GM23248 (cell line): Measurements from ENCODE around the gene TTR.

Experiments
- EZH2 ChIP-seq: fragments of 200-600 bp; sonication (generic); IDR thresholded peaks from 2 replicates; pipeline ENCODE4 v1.6.1; 2018; ENCODE audit warnings: antibody characterized with exemption, mild to moderate bottlenecking; ENCODE audit not compliant: insufficient read depth, poor library complexity, severe bottlenecking
- EZH2phosphoT487 ChIP-seq: fragments of 200-600 bp; sonication (generic); IDR thresholded peaks from 2 replicates; pipeline ENCODE4 v1.6.1; 2018; ENCODE audit warnings: antibody characterized with exemption, moderate library complexity, mild to moderate bottlenecking, low read depth; ENCODE audit not compliant: insufficient read depth

DNA sequence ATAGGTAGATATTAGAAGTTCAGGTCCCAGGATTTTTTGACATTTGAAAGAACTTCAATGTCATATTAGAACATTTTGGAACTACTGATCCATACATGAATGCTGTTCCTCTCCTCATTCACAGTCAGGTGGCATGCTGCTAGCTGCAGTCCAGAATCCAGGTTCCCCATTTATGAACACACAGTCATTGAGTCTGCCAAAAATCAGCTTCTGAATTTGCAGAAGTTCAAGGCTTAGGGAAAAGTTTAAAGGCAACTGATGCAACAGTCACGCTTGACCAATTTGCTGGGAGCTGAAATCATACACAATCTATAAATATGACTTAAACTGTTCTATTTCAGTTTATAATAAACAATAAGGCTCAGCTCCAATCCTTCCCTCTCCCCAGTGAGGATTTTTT is 17.3 kb upstream of the TTR start:
- TF ChIP-seq EZH2 = no peak
- TF ChIP-seq EZH2phosphoT487 = no peak
